NB4 (cell line): ENCODE measurements around the gene AGTPBP1.

Experiments
- CTCF ChIP-seq: IDR thresholded peaks from one replicate; pipeline ENCODE4 v1.5.1; 2012; ENCODE audit warnings: low read depth, low read length
- MYC ChIP-seq: IDR thresholded peaks from 2 replicates; pipeline ENCODE4 v1.6.1; 2011; ENCODE audit warnings: low read depth, low read length
- POLR2A ChIP-seq: IDR thresholded peaks from 2 replicates; pipeline ENCODE4 v1.6.1; 2011; ENCODE audit warnings: mild to moderate bottlenecking; ENCODE audit not compliant: insufficient read length; ENCODE audit errors: extremely low read depth
- TF ChIP-seq, protein P1 (sequence below): IDR thresholded peaks from 2 replicates; pipeline ENCODE4 v1.6.1; 2011; ENCODE audit warnings: low read depth, low read length

- TF ChIP-seq CTCF (no peak), POLR2A (no peak), MYC (no peak)
- TF ChIP-seq, protein P1, sequence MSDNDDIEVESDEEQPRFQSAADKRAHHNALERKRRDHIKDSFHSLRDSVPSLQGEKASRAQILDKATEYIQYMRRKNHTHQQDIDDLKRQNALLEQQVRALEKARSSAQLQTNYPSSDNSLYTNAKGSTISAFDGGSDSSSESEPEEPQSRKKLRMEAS = no peak
Measured at GRCh38 chr9:85541876-85542275, 199.9 kb downstream of the AGTPBP1 start.
